K562 (cell line): Measurements from ENCODE around the gene ZFYVE19. TPM values are rescaled to one million over a fixed set of nuclear protein-coding genes. Genes with fewer than 3 reads are reported as not detected.

ENCODE experiments used
- BHLHE40 ChIP-seq: IDR thresholded peaks from 2 replicates; pipeline ENCODE4 v1.6.1; 2011; ENCODE audit warnings: low read length, improper control_type of control experiment
- CBFB ChIP-seq: sonication (generic); formaldehyde crosslinking; IDR thresholded peaks from 2 replicates; pipeline ENCODE4 v1.4.0; 2020; ENCODE audit warnings: mild to moderate bottlenecking, missing genetic modification reagents
- CHD4 ChIP-seq: fragments of 200-600 bp; sonication (generic); IDR thresholded peaks from 3 replicates; pipeline ENCODE4 v1.6.1; 2012; ENCODE audit warnings: low read depth, mild to moderate bottlenecking, mixed read lengths, low read length, inconsistent platforms; ENCODE audit not compliant: insufficient read depth, insufficient replicate concordance, poor library complexity, severe bottlenecking
- EP300 ChIP-seq: IDR thresholded peaks from 2 replicates; pipeline ENCODE4 v1.6.1; 2012; ENCODE audit warnings: low read length, improper control_type of control experiment
- ESRRA ChIP-seq: fragments of 450-650 bp; IDR thresholded peaks from 2 replicates; pipeline ENCODE4 v1.6.1; 2014; ENCODE audit warnings: low read depth, mild to moderate bottlenecking, moderate library complexity, borderline replicate concordance
- FOXK2 ChIP-seq, 2 experiments: fragments of 450-650 bp; IDR thresholded peaks in 1 of 2; conservative IDR thresholded peaks in 1 of 2; 2 replicates each; pipeline ENCODE4 v1.6.1; 2016; ENCODE audit warnings: low read depth in 2 of 2, mild to moderate bottlenecking in 1 of 2
- GTF2F1 ChIP-seq: IDR thresholded peaks from 2 replicates; pipeline ENCODE4 v1.6.1; 2011; ENCODE audit warnings: low read depth, low read length, improper control_type of control experiment
- MYC ChIP-seq, 2 experiments: fragments of 250-450 bp in 1 of 2; sonication (Bioruptor Pico) in 1 of 2; IDR thresholded peaks; 2 replicates each; pipeline versions ENCODE4 v1.5.1 to v1.6.1; 2012 to 2021; ENCODE audit warnings: low read depth in 2 of 2, borderline replicate concordance in 1 of 2, improper control_type of control experiment in 1 of 2, low read length in 1 of 2, mild to moderate bottlenecking in 1 of 2, moderate library complexity in 1 of 2
- NCOR1 ChIP-seq: fragments of 450-650 bp; IDR thresholded peaks from 2 replicates; pipeline ENCODE4 v1.6.1; 2016; ENCODE audit warnings: mild to moderate bottlenecking, moderate library complexity
- NONO ChIP-seq, 2 experiments: fragments of 200-400 bp in 1 of 2; fragments of 450-650 bp in 1 of 2; formaldehyde crosslinking in 1 of 2; IDR thresholded peaks; 2 replicates each; pipeline ENCODE4 v1.6.1; 2017; ENCODE audit warnings: low read depth in 2 of 2, mild to moderate bottlenecking in 2 of 2, moderate library complexity in 2 of 2, low read length in 1 of 2
- ZEB2 ChIP-seq: fragments of 450-650 bp; IDR thresholded peaks from 2 replicates; pipeline ENCODE4 v1.6.1; 2016
- ZNF175 ChIP-seq: fragments of 200-800 bp; sonication (Bioruptor generic); IDR thresholded peaks from 2 replicates; pipeline ENCODE4 v1.6.1; 2016; ENCODE audit warnings: low read depth, mild to moderate bottlenecking, missing genetic modification characterization, missing compliant biosample characterization
- polyA plus RNA-seq, 8 experiments: library from polyadenylated mRNA; depleted of rRNA in 4 of 8; stranded (reverse) in 5 of 8; unstranded in 3 of 8; fragments of >200 nt; fragmentation: Nextera tagmentation in 2 of 8; fragmentation: Illumina TruSeq in 1 of 8; extraction: Ambion mirVana in 2 of 8; extraction: Trizol in 1 of 8; gene quantifications; 2 replicates each; pipeline versions ENCODE4 v1.2.1 to v1.2.3, GENCODE V29; 2011 to 2014; ENCODE audit warnings: inconsistent platforms in 1 of 8, missing spikeins in 1 of 8
- total RNA-seq, 7 experiments: library from RNA; depleted of rRNA in 6 of 7; stranded (reverse); fragments of >200 nt in 6 of 7; fragmentation: Illumina TruSeq in 2 of 7; extraction: Trizol in 2 of 7; gene quantifications; 2 replicates each; pipeline versions ENCODE4 v1.2.1 to v1.2.3, GENCODE V29; 2011 to 2021; ENCODE audit warnings: low replicate concordance in 1 of 7
- TF ChIP-seq, protein P1 (sequence below): fragments of 250-450 bp; sonication (Bioruptor Pico); IDR thresholded peaks from 2 replicates; pipeline ENCODE4 v1.6.1; 2021; ENCODE audit warnings: mild to moderate bottlenecking
- TF ChIP-seq, protein P2 (sequence below): fragments of 450-650 bp; IDR thresholded peaks from 2 replicates; pipeline ENCODE4 v1.6.1; 2018; ENCODE audit not compliant: partially characterized antibody
- TF ChIP-seq, protein P3 (sequence below), 2 experiments: IDR thresholded peaks in 1 of 2; conservative IDR thresholded peaks in 1 of 2; 2 replicates each; pipeline ENCODE4 v1.6.1; 2016; ENCODE audit warnings: low read depth in 2 of 2, mild to moderate bottlenecking in 1 of 2, missing compliant biosample characterization in 1 of 2, missing genetic modification characterization in 1 of 2, moderate library complexity in 1 of 2
- TF ChIP-seq, protein P4 (sequence below): sonication (generic); formaldehyde crosslinking; IDR thresholded peaks from 2 replicates; pipeline ENCODE4 v1.8.1; 2023; ENCODE audit warnings: mild to moderate bottlenecking, missing genetic modification reagents

ZFYVE19 gene
- total and polyA plus RNA-seq, 9 of the 15 experiments (the other 6 are each of a cell fraction or from before 2014, with no cell fraction given) = 1.5 to 36.8 (median 19.9) TPM

DNA sequence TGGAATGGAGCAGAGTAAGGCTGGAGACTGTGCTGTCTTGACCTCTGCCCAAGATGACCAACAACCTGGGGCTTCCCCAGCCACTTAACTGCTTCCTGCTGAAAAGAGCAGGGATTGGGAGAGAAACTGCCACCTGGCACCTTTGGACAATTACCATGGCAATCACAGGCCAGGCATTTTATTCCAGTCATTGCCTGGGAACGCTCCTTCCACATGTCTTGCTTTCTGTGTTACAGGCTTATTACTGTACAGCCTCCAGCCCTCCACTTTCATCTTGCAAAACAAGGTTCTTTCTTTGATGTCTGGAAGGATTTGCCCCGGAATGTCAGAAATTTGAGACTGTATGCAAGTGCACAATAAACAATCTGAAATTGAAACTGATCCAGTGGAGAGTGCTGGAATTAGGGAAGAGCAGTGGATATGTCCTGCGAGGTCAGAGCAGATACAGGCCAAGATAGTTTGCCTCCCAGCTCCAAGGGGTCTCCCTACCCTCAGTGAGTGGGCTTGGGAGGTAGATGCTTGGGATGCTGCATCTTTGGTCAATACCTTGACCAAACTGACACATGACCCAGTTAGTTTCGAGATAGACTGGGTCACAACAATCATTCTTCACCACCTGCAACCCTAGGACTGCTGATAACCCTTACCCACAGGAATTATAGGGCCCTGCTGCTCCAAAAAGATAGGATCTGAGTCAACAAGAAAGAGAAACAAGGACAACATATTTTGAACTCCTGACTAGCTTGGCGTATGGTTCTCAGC, 19.0 kb downstream of the ZFYVE19 start (continued):
- peak; percentile 97 for TF ChIP-seq EP300
- TF ChIP-seq, protein P1, sequence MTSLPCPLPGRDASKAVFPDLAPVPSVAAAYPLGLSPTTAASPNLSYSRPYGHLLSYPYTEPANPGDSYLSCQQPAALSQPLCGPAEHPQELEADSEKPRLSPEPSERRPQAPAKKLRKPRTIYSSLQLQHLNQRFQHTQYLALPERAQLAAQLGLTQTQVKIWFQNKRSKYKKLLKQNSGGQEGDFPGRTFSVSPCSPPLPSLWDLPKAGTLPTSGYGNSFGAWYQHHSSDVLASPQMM (CRISPR knock-in tag) = no peak
- TF ChIP-seq ZEB2 = peak; percentile 96
- TF ChIP-seq, protein P2, sequence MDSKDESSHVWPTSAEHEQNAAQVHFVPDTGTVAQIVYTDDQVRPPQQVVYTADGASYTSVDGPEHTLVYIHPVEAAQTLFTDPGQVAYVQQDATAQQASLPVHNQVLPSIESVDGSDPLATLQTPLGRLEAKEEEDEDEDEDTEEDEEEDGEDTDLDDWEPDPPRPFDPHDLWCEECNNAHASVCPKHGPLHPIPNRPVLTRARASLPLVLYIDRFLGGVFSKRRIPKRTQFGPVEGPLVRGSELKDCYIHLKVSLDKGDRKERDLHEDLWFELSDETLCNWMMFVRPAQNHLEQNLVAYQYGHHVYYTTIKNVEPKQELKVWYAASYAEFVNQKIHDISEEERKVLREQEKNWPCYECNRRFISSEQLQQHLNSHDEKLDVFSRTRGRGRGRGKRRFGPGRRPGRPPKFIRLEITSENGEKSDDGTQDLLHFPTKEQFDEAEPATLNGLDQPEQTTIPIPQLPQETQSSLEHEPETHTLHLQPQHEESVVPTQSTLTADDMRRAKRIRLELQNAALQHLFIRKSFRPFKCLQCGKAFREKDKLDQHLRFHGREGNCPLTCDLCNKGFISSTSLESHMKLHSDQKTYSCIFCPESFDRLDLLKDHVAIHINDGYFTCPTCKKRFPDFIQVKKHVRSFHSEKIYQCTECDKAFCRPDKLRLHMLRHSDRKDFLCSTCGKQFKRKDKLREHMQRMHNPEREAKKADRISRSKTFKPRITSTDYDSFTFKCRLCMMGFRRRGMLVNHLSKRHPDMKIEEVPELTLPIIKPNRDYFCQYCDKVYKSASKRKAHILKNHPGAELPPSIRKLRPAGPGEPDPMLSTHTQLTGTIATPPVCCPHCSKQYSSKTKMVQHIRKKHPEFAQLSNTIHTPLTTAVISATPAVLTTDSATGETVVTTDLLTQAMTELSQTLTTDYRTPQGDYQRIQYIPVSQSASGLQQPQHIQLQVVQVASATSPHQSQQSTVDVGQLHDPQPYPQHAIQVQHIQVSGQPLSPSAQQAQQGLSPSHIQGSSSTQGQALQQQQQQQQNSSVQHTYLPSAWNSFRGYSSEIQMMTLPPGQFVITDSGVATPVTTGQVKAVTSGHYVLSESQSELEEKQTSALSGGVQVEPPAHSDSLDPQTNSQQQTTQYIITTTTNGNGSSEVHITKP = no peak
- TF ChIP-seq FOXK2 (conservative IDR thresholded peaks at IDR 0.05 in 1 of 2, IDR thresholded peaks at IDR 0.05 in 1 of 2; ENCODE audit: low read depth in 2 of 2) = peak; percentile 95 to 96
- TF ChIP-seq, protein P3, sequence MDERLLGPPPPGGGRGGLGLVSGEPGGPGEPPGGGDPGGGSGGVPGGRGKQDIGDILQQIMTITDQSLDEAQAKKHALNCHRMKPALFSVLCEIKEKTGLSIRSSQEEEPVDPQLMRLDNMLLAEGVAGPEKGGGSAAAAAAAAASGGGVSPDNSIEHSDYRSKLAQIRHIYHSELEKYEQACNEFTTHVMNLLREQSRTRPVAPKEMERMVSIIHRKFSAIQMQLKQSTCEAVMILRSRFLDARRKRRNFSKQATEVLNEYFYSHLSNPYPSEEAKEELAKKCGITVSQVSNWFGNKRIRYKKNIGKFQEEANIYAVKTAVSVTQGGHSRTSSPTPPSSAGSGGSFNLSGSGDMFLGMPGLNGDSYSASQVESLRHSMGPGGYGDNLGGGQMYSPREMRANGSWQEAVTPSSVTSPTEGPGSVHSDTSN (CRISPR knock-in tag; IDR thresholded peaks at IDR 0.05; ENCODE audit: low read depth) = no peak
- TF ChIP-seq, protein P3 (tag; conservative IDR thresholded peaks at IDR 0.05; ENCODE audit: low read depth) = 0 out of 2 replicates have a peak, but pooled peaks have one; percentile 44
- peak in 1 of 2 experiments; percentile 51; a peak in 1 of 4 replicates for TF ChIP-seq NONO (IDR thresholded peaks at IDR 0.05; ENCODE audit: low read depth in 2 of 2, low read length in 1 of 2)
- TF ChIP-seq MYC (IDR thresholded peaks at IDR 0.05; ENCODE audit: low read depth, low read length) = peak; percentile 39; the same call in 1 of the 2 replicates
- no peak for TF ChIP-seq MYC (CRISPR knock-in tag; IDR thresholded peaks at IDR 0.05; ENCODE audit: borderline replicate concordance, low read depth)
- TF ChIP-seq BHLHE40 = peak; percentile 80
- TF ChIP-seq CBFB = peak; percentile 94
- TF ChIP-seq GTF2F1 = no peak
- TF ChIP-seq, protein P4, sequence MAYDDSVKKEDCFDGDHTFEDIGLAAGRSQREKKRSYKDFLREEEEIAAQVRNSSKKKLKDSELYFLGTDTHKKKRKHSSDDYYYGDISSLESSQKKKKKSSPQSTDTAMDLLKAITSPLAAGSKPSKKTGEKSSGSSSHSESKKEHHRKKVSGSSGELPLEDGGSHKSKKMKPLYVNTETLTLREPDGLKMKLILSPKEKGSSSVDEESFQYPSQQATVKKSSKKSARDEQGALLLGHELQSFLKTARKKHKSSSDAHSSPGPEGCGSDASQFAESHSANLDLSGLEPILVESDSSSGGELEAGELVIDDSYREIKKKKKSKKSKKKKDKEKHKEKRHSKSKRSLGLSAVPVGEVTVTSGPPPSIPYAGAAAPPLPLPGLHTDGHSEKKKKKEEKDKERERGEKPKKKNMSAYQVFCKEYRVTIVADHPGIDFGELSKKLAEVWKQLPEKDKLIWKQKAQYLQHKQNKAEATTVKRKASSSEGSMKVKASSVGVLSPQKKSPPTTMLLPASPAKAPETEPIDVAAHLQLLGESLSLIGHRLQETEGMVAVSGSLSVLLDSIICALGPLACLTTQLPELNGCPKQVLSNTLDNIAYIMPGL = no peak
- TF ChIP-seq ESRRA = peak; percentile 94
- peak; percentile 82 for TF ChIP-seq ZNF175 (CRISPR knock-in tag)
- no peak for TF ChIP-seq CHD4
- peak; percentile 96 for TF ChIP-seq NCOR1
